Thyroid gland (tissue), 4 donors: ENCODE data around the gene ARMH4. TPM values are rescaled to one million over a fixed set of nuclear protein-coding genes. Genes with fewer than 3 reads are reported as not detected.
A peak's percentile ranks its signal among the peaks of the same experiment; 100 is the strongest.

Source experiments
- DNase-seq, 2 donors: peaks; one replicate each; pipeline ENCODE4 v3.0.0-alpha.2; 2019
- H3K27ac ChIP-seq, 3 donors: fragments of 200-600 bp; sonication (generic); 1 replicate in 2 of 3; 2 replicates in 1 of 3; pipeline ENCODE4 v1.5.1; 2016 to 2019; ENCODE audit warnings: mild to moderate bottlenecking in 1 of 3, moderate library complexity in 1 of 3
- H3K27me3 ChIP-seq: fragments of 200-600 bp; sonication (generic); one replicate; pipeline ENCODE4 v1.5.1; 2019
- H3K36me3 ChIP-seq, 2 donors: fragments of 200-600 bp; sonication (generic); one replicate each; pipeline ENCODE4 v1.5.1; 2016 to 2019
- H3K4me1 ChIP-seq, 2 donors: fragments of 200-600 bp; sonication (generic); one replicate each; pipeline ENCODE4 v1.5.1; 2017 to 2019
- H3K4me3 ChIP-seq, 3 donors: fragments of 200-600 bp; sonication (generic); replicated peaks in 1 of 3; 1 replicate in 2 of 3; 2 replicates in 1 of 3; pipeline ENCODE4 v1.5.1; 2016; ENCODE audit warnings: mild to moderate bottlenecking in 1 of 3
- H3K9me3 ChIP-seq: fragments of 200-600 bp; sonication (generic); one replicate; pipeline ENCODE4 v1.5.1; 2017
- POLR2A ChIP-seq, 2 donors: fragments of 450-650 bp; IDR thresholded peaks; one replicate each; pipeline ENCODE4 v1.6.1; 2017; ENCODE audit warnings: antibody characterized with exemption in 2 of 2, mild to moderate bottlenecking in 2 of 2, moderate library complexity in 1 of 2
- WGBS, 2 donors: methylation state at CpG; one replicate each; pipeline ENCODE4 v1.1.5; 2017; 5-methylcytosine and 5-hydroxymethylcytosine counted together
- intact Hi-C: fragments of 100-400 bp; cut with DNase I; formaldehyde crosslinking; loops from one replicate; pipeline ENCODE4 v1.15.1; 2023
- total RNA-seq, 4 donors: library from RNA; depleted of rRNA; stranded (reverse); fragments of >200 nt; gene quantifications; one replicate each; pipeline ENCODE4 v1.2.3, GENCODE V29; 2016
- TF ChIP-seq, protein P1 (sequence below), 6 experiments: fragments of 200-600 bp in 3 of 6; fragments of 450-650 bp in 3 of 6; sonication (generic) in 3 of 6; IDR thresholded peaks; one replicate each; pipeline ENCODE4 v1.5.1; 2016 to 2019; ENCODE audit warnings: antibody characterized with exemption in 6 of 6, mild to moderate bottlenecking in 2 of 6, inconsistent platforms in 1 of 6, moderate library complexity in 1 of 6

ARMH4 gene
- total RNA-seq, 4 donors from 2014 or later: 4.2 to 7.5 (median 7.0) TPM

GRCh38 chr14:57999471-57999870, 152.5 kb downstream of the ARMH4 start:
- 76 to 86% methylated on average over 2 of the region's 2 CpGs for WGBS, 2 donors
- no peak overlapping the region for H3K27ac ChIP-seq
- H3K36me3 ChIP-seq: no peaks in the 10 kb centered on the region
- intact Hi-C loops: no loop called here
- no peak for DNase-seq
- H3K4me3 ChIP-seq: no peak overlapping the region
- H3K4me1 ChIP-seq: no peaks in the 10 kb centered on the region
- H3K9me3 ChIP-seq: no peaks in the 10 kb centered on the region
- TF ChIP-seq, protein P1, sequence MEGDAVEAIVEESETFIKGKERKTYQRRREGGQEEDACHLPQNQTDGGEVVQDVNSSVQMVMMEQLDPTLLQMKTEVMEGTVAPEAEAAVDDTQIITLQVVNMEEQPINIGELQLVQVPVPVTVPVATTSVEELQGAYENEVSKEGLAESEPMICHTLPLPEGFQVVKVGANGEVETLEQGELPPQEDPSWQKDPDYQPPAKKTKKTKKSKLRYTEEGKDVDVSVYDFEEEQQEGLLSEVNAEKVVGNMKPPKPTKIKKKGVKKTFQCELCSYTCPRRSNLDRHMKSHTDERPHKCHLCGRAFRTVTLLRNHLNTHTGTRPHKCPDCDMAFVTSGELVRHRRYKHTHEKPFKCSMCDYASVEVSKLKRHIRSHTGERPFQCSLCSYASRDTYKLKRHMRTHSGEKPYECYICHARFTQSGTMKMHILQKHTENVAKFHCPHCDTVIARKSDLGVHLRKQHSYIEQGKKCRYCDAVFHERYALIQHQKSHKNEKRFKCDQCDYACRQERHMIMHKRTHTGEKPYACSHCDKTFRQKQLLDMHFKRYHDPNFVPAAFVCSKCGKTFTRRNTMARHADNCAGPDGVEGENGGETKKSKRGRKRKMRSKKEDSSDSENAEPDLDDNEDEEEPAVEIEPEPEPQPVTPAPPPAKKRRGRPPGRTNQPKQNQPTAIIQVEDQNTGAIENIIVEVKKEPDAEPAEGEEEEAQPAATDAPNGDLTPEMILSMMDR (IDR thresholded peaks at IDR 0.05): no peak
- no peak for TF ChIP-seq POLR2A (IDR thresholded peaks at IDR 0.05)
- no peaks in the 10 kb centered on the region for H3K27me3 ChIP-seq

- no peak for DNase-seq
- no peaks in the 10 kb centered on the region for H3K9me3 ChIP-seq
- H3K27ac ChIP-seq: no peak overlapping the region
- H3K36me3 ChIP-seq: no peaks in the 10 kb centered on the region
- H3K4me3 ChIP-seq: no peak overlapping the region
- intact Hi-C loops: no loop called here
- 93 to 96% methylated on average over 1 of the region's 1 CpG for WGBS, 2 donors
- no peaks in the 10 kb centered on the region for H3K27me3 ChIP-seq
- TF ChIP-seq, protein P1 (IDR thresholded peaks at IDR 0.05): no peak
- no peak for TF ChIP-seq POLR2A (IDR thresholded peaks at IDR 0.05)
- H3K4me1 ChIP-seq: no peaks in the 10 kb centered on the region
Measured at GRCh38 chr14:57998766-57999165, 153.2 kb downstream of the ARMH4 start.

DNA sequence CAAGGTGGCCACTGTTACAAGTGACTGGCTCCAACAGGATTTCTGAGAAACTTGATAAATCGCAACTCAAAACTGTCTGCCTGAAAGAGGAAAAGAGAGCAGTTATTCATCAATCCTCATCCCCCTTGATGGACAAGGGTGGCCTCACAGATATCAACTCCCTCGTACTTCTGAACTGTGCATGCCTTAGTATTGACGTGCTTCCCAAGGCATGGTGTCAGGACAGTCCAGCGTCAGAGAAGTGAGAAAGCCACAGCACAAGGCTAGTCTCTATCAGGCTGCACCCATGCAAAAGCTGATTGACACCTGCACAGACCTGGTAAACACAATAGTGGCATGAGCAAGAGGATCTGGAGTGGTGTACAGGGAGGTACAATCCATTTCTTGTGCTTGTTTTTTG, 160.7 kb downstream of the ARMH4 start:
- H3K36me3 ChIP-seq: no peaks in the 10 kb centered on the region
- TF ChIP-seq, protein P1 (IDR thresholded peaks at IDR 0.05): no peak
- no peak for TF ChIP-seq POLR2A (IDR thresholded peaks at IDR 0.05)
- no peaks in the 10 kb centered on the region for H3K9me3 ChIP-seq
- H3K4me3 ChIP-seq: no peak overlapping the region
- intact Hi-C loops: no loop called here
- 84 to 89% methylated on average over 4 of the region's 4 CpGs for WGBS, 2 donors
- no peak for DNase-seq
- H3K27ac ChIP-seq: no peak overlapping the region
- no peaks in the 10 kb centered on the region for H3K27me3 ChIP-seq
- H3K4me1 ChIP-seq: no peaks in the 10 kb centered on the region

DNA sequence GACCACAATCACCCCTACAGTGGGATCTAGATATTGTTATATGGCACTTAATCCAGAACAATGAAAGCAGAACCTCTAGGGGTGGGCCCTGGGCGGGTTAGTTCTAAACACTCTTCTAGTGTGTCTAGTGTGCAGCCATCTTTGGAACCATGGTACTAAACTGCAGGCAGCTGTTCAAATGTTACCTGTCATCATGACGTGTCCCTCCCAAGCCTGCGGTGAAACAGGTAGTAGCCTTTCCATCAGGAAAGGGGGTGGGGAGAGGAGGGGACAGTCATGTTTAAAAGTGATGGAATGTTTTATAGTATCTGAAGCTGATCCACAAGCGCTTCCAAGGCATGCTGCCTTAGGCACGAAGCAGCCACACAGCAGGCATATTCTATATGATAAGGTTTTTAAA, 163.6 kb downstream of the ARMH4 start:
- no peaks in the 10 kb centered on the region for H3K4me1 ChIP-seq
- no peak for DNase-seq
- TF ChIP-seq POLR2A (IDR thresholded peaks at IDR 0.05): no peak
- TF ChIP-seq, protein P1 (IDR thresholded peaks at IDR 0.05): no peak
- H3K9me3 ChIP-seq: no peaks in the 10 kb centered on the region
- intact Hi-C loops: no loop called here
- H3K4me3 ChIP-seq: no peak overlapping the region
- WGBS, 2 donors: 91 to 93% methylated on average over 5 of the region's 5 CpGs
- H3K27me3 ChIP-seq: no peaks in the 10 kb centered on the region
- H3K36me3 ChIP-seq: no peaks in the 10 kb centered on the region
- no peak overlapping the region for H3K27ac ChIP-seq

- no peaks in the 10 kb centered on the region for H3K9me3 ChIP-seq
- H3K36me3 ChIP-seq: no peaks in the 10 kb centered on the region
- intact Hi-C loops: no loop called here
- 62 to 69% methylated on average over 6 of the region's 6 CpGs for WGBS, 2 donors
- no peaks in the 10 kb centered on the region for H3K4me1 ChIP-seq
- H3K27me3 ChIP-seq: no peaks in the 10 kb centered on the region
- no peak overlapping the region for H3K4me3 ChIP-seq
- no peak for TF ChIP-seq POLR2A (IDR thresholded peaks at IDR 0.05)
- TF ChIP-seq, protein P1 (IDR thresholded peaks at IDR 0.05): no peak
- peak; percentile 10 to 52 for DNase-seq
- no peak overlapping the region for H3K27ac ChIP-seq
Measured at GRCh38 chr14:57987596-57988300, 164.3 kb downstream of the ARMH4 start.
